Endothelial cell of umbilical vein (primary cell): ENCODE measurements around the gene TEX12. TPM values are rescaled to one million over a fixed set of nuclear protein-coding genes. Genes with fewer than 3 reads are reported as not detected.
"Not testable (repeated sequence)": the region's sequence is repeated elsewhere in the genome, so short reads cannot be mapped to it uniquely, and the experiment has no call there.

Experiments used
- BruUV-seq: library from RNA; stranded (reverse); fragments of 400-500 nt; replicated peaks from 2 replicates; lab custom pipeline; 2021; lab: Mats Ljungman, UMichigan
- CTCF ChIA-PET: fragments of 300-600, 350-600 bp; sonication (Branson Sonifier 250); formaldehyde crosslinking; loops from one replicate; lab custom pipeline; 2021; ENCODE audit warnings: antibody characterized with exemption, inconsistent platforms; lab: Charles Lee
- POLR2A ChIA-PET: fragments of 300-600, 350-600 bp; sonication (Branson Sonifier 250); formaldehyde crosslinking; loops from one replicate; lab custom pipeline; 2021; ENCODE audit warnings: antibody characterized with exemption, inconsistent platforms; lab: Charles Lee
- DNase-seq: peaks from one replicate; pipeline ENCODE4 v3.0.0-alpha.2; 2011; ENCODE audit warnings: low read depth, low spot score
- FAIRE-seq: peaks from 2 replicates; lab custom pipeline; 2011; peaks lifted over from hg19 to GRCh38; lab: Jason Lieb, UNC
- H2AFZ ChIP-seq: 2 replicates; pipeline ENCODE4 v1.6.0; 2012; ENCODE audit warnings: low read depth, low read length, control low read depth, inconsistent platforms
- H3K27ac ChIP-seq: 2 replicates; pipeline ENCODE4 v1.5.1; 2011; ENCODE audit warnings: low read depth, mild to moderate bottlenecking, control low read depth, low read length, moderate library complexity; ENCODE audit not compliant: insufficient read depth
- H3K27me3 ChIP-seq, 2 experiments: 2 replicates each; pipeline versions ENCODE4 v1.6.0 to v1.6.1; 2011; ENCODE audit warnings: low read length in 2 of 2, mixed read lengths in 1 of 2; ENCODE audit not compliant: control insufficient read depth in 2 of 2, insufficient read depth in 2 of 2
- H3K36me3 ChIP-seq, 2 experiments: 2 replicates in 1 of 2; 3 replicates in 1 of 2; pipeline ENCODE4 v1.5.1; 2011; ENCODE audit warnings: low read length in 2 of 2, mild to moderate bottlenecking in 1 of 2, moderate library complexity in 1 of 2; ENCODE audit not compliant: control insufficient read depth in 2 of 2, insufficient read depth in 2 of 2; ENCODE audit errors: extremely low read depth in 1 of 2
- H3K4me1 ChIP-seq: 3 replicates; pipeline ENCODE4 v1.5.1; 2011; ENCODE audit warnings: mild to moderate bottlenecking, low read length; ENCODE audit not compliant: control insufficient read depth, insufficient read depth; ENCODE audit errors: extremely low read depth
- H3K4me2 ChIP-seq: 2 replicates; pipeline ENCODE4 v1.6.1; 2011; ENCODE audit warnings: low read length, control low read depth, mixed read lengths; ENCODE audit not compliant: insufficient read depth
- H3K4me3 ChIP-seq, 3 experiments: fragments of 200-600 bp in 1 of 3; sonication (generic), shearing (Covaris generic) in 1 of 3; replicated peaks in 1 of 3; 2 replicates each; pipeline ENCODE4 v1.5.1; 2011 to 2016; ENCODE audit warnings: control low read depth in 3 of 3, low read length in 3 of 3, mild to moderate bottlenecking in 2 of 3, inconsistent platforms in 1 of 3, low read depth in 1 of 3, moderate library complexity in 1 of 3; ENCODE audit not compliant: insufficient read depth in 1 of 3
- H3K79me2 ChIP-seq: 2 replicates; pipeline ENCODE4 v1.6.0; 2012; ENCODE audit warnings: low read length, inconsistent platforms; ENCODE audit not compliant: control insufficient read depth, insufficient read depth
- H3K9ac ChIP-seq: replicated peaks from 2 replicates; pipeline ENCODE3; 2011; ENCODE audit warnings: low read length, control low read depth; ENCODE audit not compliant: insufficient read depth; ENCODE audit errors: extremely low read depth
- H3K9me1 ChIP-seq: replicated peaks from 3 replicates; pipeline ENCODE4 v1.6.0; 2011; ENCODE audit warnings: mild to moderate bottlenecking, low read length; ENCODE audit not compliant: control insufficient read depth, insufficient read depth; ENCODE audit errors: extremely low read depth
- H3K9me3 ChIP-seq: replicated peaks from 2 replicates; pipeline ENCODE4 v1.5.1; 2012; ENCODE audit warnings: low read length, inconsistent platforms; ENCODE audit not compliant: control insufficient read depth, insufficient read depth
- H4K20me1 ChIP-seq: replicated peaks from 2 replicates; pipeline ENCODE3; 2011; ENCODE audit warnings: mild to moderate bottlenecking, low read length; ENCODE audit not compliant: control insufficient read depth, insufficient read depth; ENCODE audit errors: extremely low read depth
- CTCF ChIP-seq, 2 donors: IDR thresholded peaks; 1 replicate in 1 of 2; 2 replicates in 1 of 2; pipeline ENCODE4 v1.5.1; 2011; ENCODE audit warnings: low read length in 2 of 2, mild to moderate bottlenecking in 2 of 2, moderate library complexity in 2 of 2, control low read depth in 1 of 2, inconsistent platforms in 1 of 2, low read depth in 1 of 2; ENCODE audit not compliant: insufficient read depth in 1 of 2; ENCODE audit errors: extremely low read depth in 1 of 2
- EZH2 ChIP-seq: IDR thresholded peaks from 2 replicates; pipeline ENCODE4 v1.6.1; 2012; ENCODE audit warnings: borderline replicate concordance, low read depth, mild to moderate bottlenecking, moderate library complexity, low read length, inconsistent platforms; ENCODE audit not compliant: severe bottlenecking
- FOS ChIP-seq: IDR thresholded peaks from 2 replicates; pipeline ENCODE4 v1.6.1; 2011; ENCODE audit warnings: mild to moderate bottlenecking, low read length, moderate library complexity, borderline replicate concordance; ENCODE audit not compliant: insufficient read depth
- GATA2 ChIP-seq: IDR thresholded peaks from 2 replicates; pipeline ENCODE4 v1.7.0; 2011; ENCODE audit warnings: low read depth, mild to moderate bottlenecking, moderate library complexity, mixed read lengths, low read length; ENCODE audit not compliant: insufficient read length, insufficient read depth
- JUN ChIP-seq: IDR thresholded peaks from 2 replicates; pipeline ENCODE4 v1.6.1; 2011; ENCODE audit warnings: borderline replicate concordance, low read depth; ENCODE audit not compliant: insufficient read length, insufficient read depth
- MYC ChIP-seq: IDR thresholded peaks from one replicate; pipeline ENCODE4 v1.6.1; 2011; ENCODE audit warnings: mild to moderate bottlenecking, low read depth, low read length
- POLR2A ChIP-seq: IDR thresholded peaks from 2 replicates; pipeline ENCODE4 v1.6.1; 2012; ENCODE audit warnings: low read depth, mild to moderate bottlenecking, control low read depth, low read length
- POLR2AphosphoS5 ChIP-seq: IDR thresholded peaks from 2 replicates; pipeline ENCODE4 v1.6.1; 2012; ENCODE audit warnings: low read depth, mild to moderate bottlenecking, control low read depth, low read length, moderate library complexity; ENCODE audit not compliant: insufficient read depth
- dilution Hi-C: fragments of 300-500 bp; cut with MboI; formaldehyde crosslinking; loops from one replicate; pipeline ENCODE4 v1.15.0; 2019; ENCODE audit warnings: low sequenced_read_pairs; ENCODE audit not compliant: extremely low pct_ligation_motif_present
- intact Hi-C: fragments of 100-400 bp; cut with micrococcal nuclease; formaldehyde crosslinking; loops from one replicate; pipeline ENCODE4 v1.10.0; 2022
- polyA plus RNA-seq, 4 experiments: library from polyadenylated mRNA; depleted of rRNA in 3 of 4; stranded (reverse) in 3 of 4; unstranded in 1 of 4; fragments of >200 nt; gene quantifications; 2 replicates each; pipeline versions ENCODE4 v1.2.1 to v1.2.3, GENCODE V29; 2011 to 2012; ENCODE audit warnings: missing spikeins in 1 of 4
- total RNA-seq: library from RNA; stranded (reverse); gene quantifications from 2 replicates; pipeline ENCODE4 v1.2.3, GENCODE V29; 2021
- TF ChIP-seq, protein P1 (sequence below): IDR thresholded peaks from 2 replicates; pipeline ENCODE4 v1.6.1; 2011; ENCODE audit not compliant: insufficient read depth, insufficient read length

TEX12 gene
- total and polyA plus RNA-seq, 2 donors (not counting 3 experiments of a cell fraction or from before 2014, with no cell fraction given), result 0.46 TPM; not detected in 1

DNA sequence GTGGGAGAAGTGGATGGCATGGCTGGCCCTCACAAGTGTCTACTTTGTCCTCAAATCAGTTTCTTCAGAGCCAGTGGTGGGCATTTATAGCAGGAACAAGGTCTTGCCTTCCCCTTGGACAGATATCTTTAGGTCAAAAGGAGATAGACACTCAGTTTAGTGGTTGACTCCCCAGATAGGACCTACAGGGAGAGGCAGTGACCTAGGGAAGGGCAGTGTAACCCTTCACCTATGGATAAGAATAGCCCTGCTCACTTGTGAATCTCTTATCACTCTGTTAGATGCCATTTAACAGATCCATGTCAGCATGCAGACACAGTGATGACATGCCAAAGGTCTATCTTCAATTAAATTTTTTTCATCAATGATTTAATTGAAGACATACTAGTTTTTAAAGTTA, 19.1 kb downstream of the TEX12 start:
- no peaks in the 10 kb centered on the region for H3K36me3 ChIP-seq
- no peak for DNase-seq
- ChIA-PET CTCF (interaction anchor here (1.1 kb wide), 1 partner anchor 73 kb away, joined by 3 read pairs; no protein-coding TSS in a partner anchor), POLR2A (no interaction called here)
- H4K20me1 ChIP-seq, result no peaks in the 10 kb centered on the region
- no peaks in the 10 kb centered on the region for H3K79me2 ChIP-seq
- no TSS peak for BruUV-seq
- FAIRE-seq, result no peak
- H3K4me2 ChIP-seq, result no peak overlapping the region
- no peaks in the 10 kb centered on the region for H3K27me3 ChIP-seq
- H3K9me1 ChIP-seq, result no peaks in the 10 kb centered on the region
- H3K27ac ChIP-seq, result no peak overlapping the region
- dilution Hi-C loops, result no loop called here
- intact Hi-C loops, result no loop called here
- H3K9me3 ChIP-seq, result no peaks in the 10 kb centered on the region
- H3K4me1 ChIP-seq, result no peaks in the 10 kb centered on the region
- TF ChIP-seq EZH2 (no peak), MYC (no peak), FOS (no peak), POLR2A (no peak), GATA2 (no peak), JUN (no peak), CTCF (IDR thresholded peaks at IDR 0.05; ENCODE audit: extremely low read depth in 1 of 2, insufficient read depth in 1 of 2, low read depth in 1 of 2, low read length in 2 of 2) (no peak), POLR2AphosphoS5 (no peak)
- TF ChIP-seq, protein P1, sequence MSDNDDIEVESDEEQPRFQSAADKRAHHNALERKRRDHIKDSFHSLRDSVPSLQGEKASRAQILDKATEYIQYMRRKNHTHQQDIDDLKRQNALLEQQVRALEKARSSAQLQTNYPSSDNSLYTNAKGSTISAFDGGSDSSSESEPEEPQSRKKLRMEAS, result no peak
- no peak overlapping the region for H3K4me3 ChIP-seq
- no peak overlapping the region for H3K9ac ChIP-seq
- H2AFZ ChIP-seq, result no peak overlapping the region

DNA sequence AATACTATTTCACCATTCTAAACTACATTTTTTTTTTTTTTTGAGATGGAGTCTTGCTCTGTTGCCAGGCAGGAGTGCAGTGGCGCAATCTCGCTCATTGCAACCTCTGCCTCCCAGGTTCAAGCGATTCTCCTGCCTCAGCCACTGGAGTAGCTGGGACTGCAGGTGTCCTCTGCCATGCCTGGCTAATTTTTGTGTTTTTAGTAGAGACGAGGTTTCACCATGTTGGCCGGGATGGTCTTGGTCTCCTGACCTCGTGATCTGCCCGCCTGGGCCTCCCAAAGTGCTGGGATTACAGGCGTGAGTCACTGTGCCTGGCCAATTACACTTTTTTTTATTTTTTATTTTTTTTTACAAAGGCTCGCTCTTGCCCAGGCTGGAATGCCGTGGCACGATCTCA, 27.9 kb downstream of the TEX12 start:
- H3K4me2 ChIP-seq, dilution Hi-C loops, BruUV-seq, H3K36me3 ChIP-seq, H3K9me3 ChIP-seq, H3K9me1 ChIP-seq, FAIRE-seq, H3K79me2 ChIP-seq, DNase-seq, intact Hi-C loops, H3K4me3 ChIP-seq, H3K27me3 ChIP-seq, H3K4me1 ChIP-seq, H3K9ac ChIP-seq, H4K20me1 ChIP-seq, CTCF ChIA-PET, H3K27ac ChIP-seq, H2AFZ ChIP-seq, POLR2A ChIA-PET: not testable (repeated sequence)
